Right atrium auricular region (tissue), 2 donors: ENCODE results near the gene ZBTB45. TPM values are rescaled to one million over a fixed set of nuclear protein-coding genes. Genes with fewer than 3 reads are reported as not detected.
A peak's percentile ranks its signal among the peaks of the same experiment; 100 is the strongest.

ENCODE experiments used
- DNase-seq: peaks from one replicate; pipeline ENCODE4 v3.0.0-alpha.2; 2019; ENCODE audit warnings: low spot score
- H3K27ac ChIP-seq, 2 donors: fragments of 200-600 bp; sonication (generic); 1 replicate in 1 of 2; 2 replicates in 1 of 2; pipeline ENCODE4 v1.5.1; 2016 to 2019
- H3K27me3 ChIP-seq, 2 donors: fragments of 200-600 bp; sonication (generic); one replicate each; pipeline versions ENCODE4 v1.5.1 to v1.6.0; 2017 to 2019
- H3K36me3 ChIP-seq: fragments of 200-600 bp; sonication (generic); one replicate; pipeline ENCODE4 v1.5.1; 2016
- H3K4me1 ChIP-seq, 2 donors: fragments of 200-600 bp; sonication (generic); one replicate each; pipeline versions ENCODE4 v1.5.1 to v1.6.0; 2017 to 2019
- H3K4me3 ChIP-seq, 2 donors: fragments of 200-600 bp; sonication (generic); 1 replicate in 1 of 2; 2 replicates in 1 of 2; pipeline ENCODE4 v1.5.1; 2017 to 2019; ENCODE audit warnings: mild to moderate bottlenecking in 1 of 2, moderate library complexity in 1 of 2
- H3K9me3 ChIP-seq, 2 donors: fragments of 200-600 bp; sonication (generic); one replicate each; pipeline ENCODE4 v1.5.1; 2019
- CTCF ChIP-seq, 2 donors: fragments of 200-600 bp; sonication (generic); IDR thresholded peaks; one replicate each; pipeline ENCODE4 v1.5.1; 2019; ENCODE audit warnings: antibody characterized with exemption in 2 of 2
- total RNA-seq, 2 donors: library from RNA; depleted of rRNA; stranded (reverse); fragments of >200 nt; gene quantifications; one replicate each; pipeline ENCODE4 v1.1.0, GENCODE V29; 2016

Gene ZBTB45
- total RNA-seq, 2 donors from 2014 or later: 7.2 to 14.3 TPM

- no peak overlapping the region for H3K4me3 ChIP-seq
- DNase-seq: no peak
- H3K36me3 ChIP-seq: no peaks in the 10 kb centered on the region
- no peaks in the 10 kb centered on the region for H3K27me3 ChIP-seq
- no peaks in the 10 kb centered on the region for H3K9me3 ChIP-seq
- H3K4me1 ChIP-seq: peaks cover 0 to 21% of the 10 kb centered on the region in 2 donors
- H3K27ac ChIP-seq: no peak overlapping the region
- no peak for TF ChIP-seq CTCF (IDR thresholded peaks at IDR 0.05)
These were observed 3.1 kb upstream of the ZBTB45 start for GRCh38 chr19:58522709-58523108.

GRCh38 chr19:58521651-58522050 is 2.0 kb upstream of the ZBTB45 start:
- DNase-seq: no peak
- peaks cover 7% of the 10 kb centered on the region for H3K36me3 ChIP-seq
- no peak overlapping the region for H3K4me3 ChIP-seq
- peaks cover 0 to 23% of the 10 kb centered on the region in 2 donors for H3K4me1 ChIP-seq
- TF ChIP-seq CTCF (IDR thresholded peaks at IDR 0.05): no peak
- H3K9me3 ChIP-seq: no peaks in the 10 kb centered on the region
- no peaks in the 10 kb centered on the region for H3K27me3 ChIP-seq
- H3K27ac ChIP-seq: no peak overlapping the region

- Histone ChIP-seq H3K27me3 (no peaks in the 10 kb centered on the region), H3K4me1 (peaks cover 0 to 30% of the 10 kb centered on the region in 2 donors), H3K27ac (peak overlapping the region; percentile 92 to 94), H3K4me3 (peak overlapping the region; percentile 73 to 78), H3K9me3 (no peaks in the 10 kb centered on the region), H3K36me3 (peaks cover 19% of the 10 kb centered on the region)
- no peak for DNase-seq
- TF ChIP-seq CTCF (IDR thresholded peaks at IDR 0.05): no peak
These were observed 618 bp upstream of the ZBTB45 start for GRCh38 chr19:58520257-58520599.

- no peak for TF ChIP-seq CTCF (IDR thresholded peaks at IDR 0.05)
- Histone ChIP-seq H3K27ac (peak overlapping the region; percentile 92 to 94), H3K9me3 (no peaks in the 10 kb centered on the region), H3K4me3 (peak overlapping the region; percentile 73 to 78), H3K4me1 (peaks cover 0 to 42% of the 10 kb centered on the region in 2 donors), H3K36me3 (peaks cover 19% of the 10 kb centered on the region), H3K27me3 (no peaks in the 10 kb centered on the region)
- DNase-seq: peak; percentile 66
These were observed 589 bp downstream of the ZBTB45 start for GRCh38 chr19:58519087-58519354.

- Histone ChIP-seq H3K4me3 (peak overlapping the region; percentile 73 to 78), H3K27me3 (no peaks in the 10 kb centered on the region), H3K9me3 (no peaks in the 10 kb centered on the region), H3K4me1 (peaks cover 0 to 47% of the 10 kb centered on the region in 2 donors), H3K36me3 (peaks cover 19% of the 10 kb centered on the region), H3K27ac (peak overlapping the region; percentile 92 to 94)
- TF ChIP-seq CTCF (IDR thresholded peaks at IDR 0.05): peak in 1 of 2 donors; percentile 63
- DNase-seq: no peak
These were observed 1.1 kb downstream of the ZBTB45 start for GRCh38 chr19:58518256-58519086.
